H1 (cell line): ENCODE data around the gene GAS6. TPM values are rescaled to one million over a fixed set of nuclear protein-coding genes. Genes with fewer than 3 reads are reported as not detected.

Source experiments
- CTCF ChIA-PET: fragments of 300-600 bp; sonication (Branson Sonifier 250); formaldehyde crosslinking; loops from one replicate; lab custom pipeline; 2021; ENCODE audit not compliant: partially characterized antibody; lab: Charles Lee
- POLR2A ChIA-PET: fragments of 300-600 bp; sonication (Branson Sonifier 250); formaldehyde crosslinking; loops from one replicate; lab custom pipeline; 2021; ENCODE audit warnings: inconsistent platforms; ENCODE audit not compliant: partially characterized antibody; lab: Charles Lee
- DNase-seq, 2 experiments: peaks; one replicate each; pipeline versions ENCODE4 v3.0.0 to v3.0.0-alpha.2; 2010 to 2022; ENCODE audit warnings: low spot score in 2 of 2, low read depth in 1 of 2, mixed read lengths in 1 of 2
- FAIRE-seq: peaks from 2 replicates; lab custom pipeline; 2011; peaks lifted over from hg19 to GRCh38; lab: Jason Lieb, UNC
- H2AFZ ChIP-seq: 2 replicates; pipeline ENCODE4 v1.8.1; 2012; ENCODE audit warnings: low read length, inconsistent platforms
- H2AK5ac ChIP-seq: 2 replicates; pipeline ENCODE4 v1.6.1; 2013; ENCODE audit warnings: low read depth, low read length
- H2BK120ac ChIP-seq: replicated peaks from 2 replicates; pipeline ENCODE3; 2013; ENCODE audit warnings: low read depth, low read length, inconsistent platforms
- H2BK12ac ChIP-seq: 2 replicates; pipeline ENCODE4 v1.6.1; 2013; ENCODE audit warnings: low read depth, low read length
- H2BK15ac ChIP-seq: 2 replicates; pipeline ENCODE4 v1.6.1; 2013; ENCODE audit warnings: low read length
- H2BK20ac ChIP-seq: 2 replicates; pipeline ENCODE4 v1.6.1; 2013; ENCODE audit warnings: low read length
- H2BK5ac ChIP-seq: 2 replicates; pipeline ENCODE4 v1.6.1; 2013; ENCODE audit warnings: low read depth, low read length
- H3K14ac ChIP-seq: 2 replicates; pipeline ENCODE4 v1.6.1; 2013; ENCODE audit warnings: inconsistent platforms; ENCODE audit not compliant: insufficient read length
- H3K18ac ChIP-seq: 2 replicates; pipeline ENCODE4 v1.6.1; 2013; ENCODE audit warnings: low read length; ENCODE audit errors: extremely low read depth
- H3K23ac ChIP-seq: 2 replicates; pipeline ENCODE4 v1.6.1; 2013; ENCODE audit warnings: inconsistent platforms; ENCODE audit not compliant: insufficient read length
- H3K23me2 ChIP-seq: 2 replicates; pipeline ENCODE4 v1.6.1; 2013; ENCODE audit warnings: low read depth, low read length
- H3K27ac ChIP-seq: 2 replicates; pipeline ENCODE4 v1.6.1; 2011; ENCODE audit warnings: low read depth, low read length, inconsistent platforms
- H3K27me3 ChIP-seq, 4 experiments: replicated peaks in 1 of 4; 1 replicate in 1 of 4; 2 replicates in 3 of 4; pipeline versions ENCODE4 v1.6.1 to v1.8.1; 2011 to 2013; ENCODE audit warnings: low read length in 3 of 4, mild to moderate bottlenecking in 3 of 4, inconsistent platforms in 2 of 4, mixed read lengths in 2 of 4, moderate library complexity in 1 of 4; ENCODE audit not compliant: control insufficient read depth in 3 of 4, insufficient read depth in 3 of 4; ENCODE audit errors: extremely low read depth in 1 of 4
- H3K36me3 ChIP-seq, 4 experiments: 2 replicates each; pipeline versions ENCODE4 v1.6.1 to v1.8.1; 2011 to 2013; ENCODE audit warnings: mild to moderate bottlenecking in 4 of 4, low read length in 3 of 4, moderate library complexity in 2 of 4, control low read depth in 1 of 4, inconsistent platforms in 1 of 4; ENCODE audit not compliant: insufficient read depth in 4 of 4, control insufficient read depth in 2 of 4
- H3K4ac ChIP-seq: replicated peaks from 2 replicates; pipeline ENCODE3; 2013; ENCODE audit warnings: low read length, low read depth, mixed read lengths, inconsistent platforms; ENCODE audit not compliant: insufficient read length
- H3K4me1 ChIP-seq, 4 experiments: replicated peaks in 1 of 4; 1 replicate in 1 of 4; 2 replicates in 3 of 4; pipeline versions ENCODE4 v1.6.1 to v1.8.1; 2011 to 2013; ENCODE audit warnings: low read length in 3 of 4, inconsistent platforms in 2 of 4, mixed read lengths in 1 of 4; ENCODE audit not compliant: insufficient read depth in 4 of 4, control insufficient read depth in 3 of 4
- H3K4me2 ChIP-seq, 2 experiments: 2 replicates each; pipeline versions ENCODE4 v1.6.1 to v1.8.1; 2011 to 2013; ENCODE audit warnings: low read depth in 2 of 2, low read length in 2 of 2, control low read depth in 1 of 2, inconsistent platforms in 1 of 2, mild to moderate bottlenecking in 1 of 2; ENCODE audit not compliant: insufficient read depth in 1 of 2
- H3K4me3 ChIP-seq, 4 experiments: fragments of 200-600, 300-600 bp in 1 of 4; sonication (generic), shearing (Covaris generic), sonication (Bioruptor Twin) in 1 of 4; 2 replicates each; pipeline versions ENCODE4 v1.5.1 to v1.8.1; 2011 to 2016; ENCODE audit warnings: low read length in 4 of 4, low read depth in 3 of 4, control low read depth in 2 of 4, inconsistent platforms in 2 of 4, mild to moderate bottlenecking in 2 of 4, mixed read lengths in 1 of 4, moderate library complexity in 1 of 4; ENCODE audit not compliant: insufficient read depth in 2 of 4; ENCODE audit errors: extremely low read depth in 1 of 4
- H3K56ac ChIP-seq: replicated peaks from 2 replicates; pipeline ENCODE3; 2013; ENCODE audit warnings: low read depth, mild to moderate bottlenecking, mixed read lengths, low read length, inconsistent platforms; ENCODE audit not compliant: insufficient read length
- H3K79me1 ChIP-seq: 2 replicates; pipeline ENCODE4 v1.6.1; 2013; ENCODE audit warnings: low read depth, low read length, control low read depth
- H3K79me2 ChIP-seq, 2 experiments: 2 replicates each; pipeline versions ENCODE4 v1.6.1 to v1.8.1; 2012 to 2013; ENCODE audit warnings: low read length in 2 of 2, mild to moderate bottlenecking in 2 of 2, inconsistent platforms in 1 of 2; ENCODE audit not compliant: insufficient read depth in 2 of 2, control insufficient read depth in 1 of 2
- H3K9ac ChIP-seq, 4 experiments: replicated peaks in 1 of 4; 1 replicate in 1 of 4; 2 replicates in 3 of 4; pipeline versions ENCODE4 v1.6.1 to v1.8.1; 2011 to 2013; ENCODE audit warnings: low read depth in 3 of 4, low read length in 3 of 4, control low read depth in 2 of 4, mild to moderate bottlenecking in 2 of 4, moderate library complexity in 2 of 4, inconsistent platforms in 1 of 4; ENCODE audit errors: extremely low read depth in 1 of 4
- H3K9me3 ChIP-seq, 2 experiments: 2 replicates each; pipeline versions ENCODE4 v1.6.1 to v1.8.1; 2012 to 2013; ENCODE audit warnings: mild to moderate bottlenecking in 2 of 2, moderate library complexity in 2 of 2, control low read depth in 1 of 2, inconsistent platforms in 1 of 2, low read depth in 1 of 2, low read length in 1 of 2, mixed read lengths in 1 of 2; ENCODE audit not compliant: insufficient read depth in 2 of 2
- H4K20me1 ChIP-seq, 2 experiments: replicated peaks in 1 of 2; 2 replicates each; pipeline versions ENCODE3 to v1.8.1; 2011 to 2013; ENCODE audit warnings: inconsistent platforms in 2 of 2, low read length in 2 of 2, mild to moderate bottlenecking in 1 of 2; ENCODE audit not compliant: insufficient read depth in 2 of 2, control insufficient read depth in 1 of 2
- H4K5ac ChIP-seq: 2 replicates; pipeline ENCODE4 v1.6.1; 2013; ENCODE audit warnings: low read length, low read depth, mixed read lengths, inconsistent platforms; ENCODE audit not compliant: insufficient read length
- H4K8ac ChIP-seq: 2 replicates; pipeline ENCODE4 v1.8.0; 2013; ENCODE audit warnings: mild to moderate bottlenecking, moderate library complexity, low read length, inconsistent platforms; ENCODE audit not compliant: insufficient read depth; ENCODE audit errors: extremely low read depth
- H4K91ac ChIP-seq: replicated peaks from 2 replicates; pipeline ENCODE3; 2013; ENCODE audit warnings: low read length, mixed read lengths, inconsistent platforms; ENCODE audit not compliant: insufficient read length
- CHD1 ChIP-seq: IDR thresholded peaks from 2 replicates; pipeline ENCODE4 v1.6.1; 2012; ENCODE audit warnings: low read depth, low read length, improper control_type of control experiment
- HDAC6 ChIP-seq: IDR thresholded peaks from one replicate; pipeline ENCODE4 v1.7.1; 2012; ENCODE audit warnings: low read depth, mild to moderate bottlenecking, inconsistent platforms, low read length, moderate library complexity
- WGBS, 2 experiments: shearing (Covaris generic) in 1 of 2; methylation state at CpG; one replicate each; pipeline versions ENCODE4 v1.1.6 to v1.1.7; 2013 to 2015; ENCODE audit warnings: low lambda C conversion rate in 2 of 2, mixed read lengths in 2 of 2, inconsistent platforms in 1 of 2, low coverage in 1 of 2, missing lambda C conversion rate in 1 of 2; ENCODE audit not compliant: insufficient replicate concordance in 2 of 2, insufficient coverage in 1 of 2, insufficient read length in 1 of 2; ENCODE audit errors: extremely low coverage in 1 of 2, missing lambda C conversion rate in 1 of 2; 5-methylcytosine and 5-hydroxymethylcytosine counted together
- polyA plus RNA-seq, 7 experiments: library from polyadenylated mRNA; depleted of rRNA in 3 of 7; stranded (reverse) in 5 of 7; unstranded in 2 of 7; fragments of >200 nt in 5 of 7; fragments of 200-250 nt in 2 of 7; gene quantifications; 1 replicate in 5 of 7; 2 replicates in 1 of 7; 4 replicates in 1 of 7; pipeline versions ENCODE4 v1.2.1 to v1.2.3, GENCODE V29; 2011 to 2013; ENCODE audit warnings: missing spikeins in 2 of 7, mixed read lengths in 2 of 7
- total RNA-seq: library from RNA; stranded (reverse); fragmentation: NEBNext Ultra II Directional; extraction: Animal tissue kit (Norgen Biotek cat#: 25700); gene quantifications from 2 replicates; pipeline ENCODE4 v1.2.1, GENCODE V29; 2021
- TF ChIP-seq, protein P1 (sequence below): IDR thresholded peaks from 2 replicates; pipeline ENCODE4 v1.6.1; 2012; ENCODE audit warnings: inconsistent platforms

Gene GAS6
- total and polyA plus RNA-seq, 2 of the 8 experiments (the other 6 are each of a cell fraction or from before 2014, with no cell fraction given): 18.6 to 31.0 TPM

DNA sequence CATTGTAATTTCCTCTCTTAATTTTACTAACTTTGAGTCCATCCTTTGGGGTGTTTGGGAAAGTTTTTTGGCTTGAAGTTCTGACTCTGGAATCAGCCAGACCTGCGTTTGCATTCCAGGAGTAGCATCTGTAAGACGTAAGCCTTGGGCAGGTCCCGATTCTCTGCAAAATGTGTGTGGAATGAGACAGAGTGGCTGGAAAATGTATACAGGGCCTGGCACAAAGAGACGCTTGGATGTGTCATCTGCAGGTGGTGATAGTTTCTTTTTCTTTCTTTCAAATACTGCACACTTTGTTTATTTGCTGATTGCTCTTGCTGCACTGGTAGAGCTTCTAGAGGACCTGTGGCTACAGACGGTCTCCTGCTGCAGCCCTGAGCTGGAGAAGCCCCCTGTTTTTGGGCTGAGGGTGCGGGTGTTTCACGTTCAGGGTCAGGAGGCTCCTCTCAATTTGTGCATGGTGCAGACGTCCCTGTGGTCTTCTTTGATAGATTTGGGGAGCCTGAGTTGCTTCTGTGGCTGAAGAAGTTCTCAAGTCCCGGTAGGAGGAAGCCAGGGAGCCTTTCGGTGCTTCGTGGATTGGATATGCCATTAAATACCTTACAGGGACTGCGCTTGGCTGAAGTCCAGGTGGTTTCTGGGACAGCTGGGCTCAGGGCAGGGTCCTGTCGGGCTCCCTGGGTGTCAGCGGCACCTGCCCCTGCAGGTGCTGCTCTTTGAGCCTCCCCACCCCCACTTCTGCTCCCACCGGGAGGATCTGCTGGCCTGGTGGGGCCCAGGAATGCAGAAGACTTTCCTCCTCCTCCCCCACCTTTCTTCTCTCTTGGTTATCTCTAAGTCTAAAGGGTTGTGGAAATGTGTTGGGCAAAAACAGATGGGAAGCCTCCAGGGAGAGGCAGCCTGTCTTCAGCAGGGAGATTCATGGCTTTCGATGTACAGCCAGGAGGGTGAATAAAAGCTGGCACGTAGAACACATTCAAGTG lies 44.0 kb upstream of the GAS6 start:
- H4K8ac ChIP-seq: no peak overlapping the region
- no peak overlapping the region; a peak in 2 of 4 replicates for H3K4me2 ChIP-seq
- WGBS, 2 experiments: 85% methylated on average over 17 of the region's 17 CpGs; no CpG with 5 or more reads in 1 of the 2 experiments
- H3K4me1 ChIP-seq: peaks cover 0 to 2% (median 0%) of the 10 kb centered on the region in 4 experiments; a peak in 1 of 7 replicates
- no peak overlapping the region for H3K18ac ChIP-seq
- no peak overlapping the region for H2BK120ac ChIP-seq
- H3K23ac ChIP-seq: no peak overlapping the region
- 0 out of 2 replicates have a peak overlapping the region, but pooled peaks have one; percentile 9 for H2AFZ ChIP-seq
- no peak overlapping the region for H2BK12ac ChIP-seq
- CTCF ChIA-PET: interaction anchor here (1.1 to 1.3 kb wide), 2 partner anchors 10 to 25 kb away, joined by 3 read pairs; no protein-coding TSS in a partner anchor
- no peak overlapping the region for H3K27ac ChIP-seq
- no peak overlapping the region for H4K5ac ChIP-seq
- no peak overlapping the region for H2BK5ac ChIP-seq
- no peaks in the 10 kb centered on the region for H3K36me3 ChIP-seq
- no peak overlapping the region for H3K4me3 ChIP-seq
- TF ChIP-seq CHD1 (no peak), HDAC6 (no peak)
- TF ChIP-seq, protein P1, sequence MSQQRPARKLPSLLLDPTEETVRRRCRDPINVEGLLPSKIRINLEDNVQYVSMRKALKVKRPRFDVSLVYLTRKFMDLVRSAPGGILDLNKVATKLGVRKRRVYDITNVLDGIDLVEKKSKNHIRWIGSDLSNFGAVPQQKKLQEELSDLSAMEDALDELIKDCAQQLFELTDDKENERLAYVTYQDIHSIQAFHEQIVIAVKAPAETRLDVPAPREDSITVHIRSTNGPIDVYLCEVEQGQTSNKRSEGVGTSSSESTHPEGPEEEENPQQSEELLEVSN: no peak
- TF ChIP-seq, all 59 proteins: peak for 0
- Histone ChIP-seq H3K9me3 (no peaks in the 10 kb centered on the region; a peak in 1 of 4 replicates), H4K20me1 (no peaks in the 10 kb centered on the region), H2BK20ac (no peak overlapping the region), H3K4ac (no peak overlapping the region), H3K9ac (no peak overlapping the region), H4K91ac (no peak overlapping the region), H3K23me2 (no peaks in the 10 kb centered on the region), H3K14ac (no peak overlapping the region), H3K56ac (no peak overlapping the region), H3K79me2 (no peaks in the 10 kb centered on the region), H2AK5ac (no peak overlapping the region), H3K79me1 (no peaks in the 10 kb centered on the region), H2BK15ac (no peak overlapping the region), H3K27me3 (no peaks in the 10 kb centered on the region; a peak in 1 of 7 replicates)
- POLR2A ChIA-PET: no interaction called here
- DNase-seq: no peak
- no peak for FAIRE-seq
